Daoy (cell line): Measurements from ENCODE around the gene SESN3. TPM values are rescaled to one million over a fixed set of nuclear protein-coding genes. Genes with fewer than 3 reads are reported as not detected.
"Not testable (repeated sequence)": the region's sequence is repeated elsewhere in the genome, so short reads cannot be mapped to it uniquely, and the experiment has no call there.

Experiments
- DNase-seq: peaks from one replicate; pipeline ENCODE4 v3.0.0-alpha.2; 2015; ENCODE audit warnings: low read depth
- total RNA-seq: library from RNA; depleted of rRNA; stranded (reverse); fragments of >200 nt; shearing (Covaris generic); gene quantifications from 2 replicates; pipeline ENCODE4 v1.2.3, GENCODE V29; 2014

SESN3 gene
- total RNA-seq, 1 experiment from 2014 or later = 2.4 TPM

- not testable (repeated sequence) for DNase-seq
Observed at GRCh38 chr11:95251896-95252295, 20.9 kb upstream of the SESN3 start.

- no peak for DNase-seq
Observed at GRCh38 chr11:95248666-95249467, 17.9 kb upstream of the SESN3 start.

- no peak for DNase-seq
Observed at GRCh38 chr11:95247883-95248282, 16.9 kb upstream of the SESN3 start.

GRCh38 chr11:95247127-95247684, 16.2 kb upstream of the SESN3 start:
- DNase-seq = no peak

GRCh38 chr11:95245581-95245980, 14.6 kb upstream of the SESN3 start:
- no peak for DNase-seq

- peak; percentile 44 for DNase-seq
Observed at GRCh38 chr11:95245038-95245437, 14.0 kb upstream of the SESN3 start.

- no peak for DNase-seq
Observed at GRCh38 chr11:95243673-95244072, 12.7 kb upstream of the SESN3 start.

- no peak for DNase-seq
Observed at GRCh38 chr11:95242845-95243605, 12.0 kb upstream of the SESN3 start.

- DNase-seq = no peak
Observed at GRCh38 chr11:95242091-95242844, 11.3 kb upstream of the SESN3 start.

GRCh38 chr11:95241681-95242081, 10.7 kb upstream of the SESN3 start:
- no peak for DNase-seq

- DNase-seq = no peak
Observed at GRCh38 chr11:95239871-95240649, 9.1 kb upstream of the SESN3 start.

GRCh38 chr11:95232666-95233065, 1.7 kb upstream of the SESN3 start:
- no peak for DNase-seq

- DNase-seq = peak; percentile 50
Observed at GRCh38 chr11:95231881-95232605, 1.0 kb upstream of the SESN3 start.

GRCh38 chr11:95230810-95231126, 234 bp downstream of the SESN3 start:
- no peak for DNase-seq

GRCh38 chr11:95229993-95230809, 801 bp downstream of the SESN3 start:
- DNase-seq = peak; percentile 28

- DNase-seq = peak; percentile 5
Observed at GRCh38 chr11:95229199-95229992, 1.6 kb downstream of the SESN3 start.

- no peak for DNase-seq
Observed at GRCh38 chr11:95228081-95228749, 2.8 kb downstream of the SESN3 start.

GRCh38 chr11:95227060-95227459, 3.9 kb downstream of the SESN3 start:
- DNase-seq = peak; percentile 4
